Subcutaneous abdominal adipose tissue (tissue), 5 donors: ENCODE results near the gene GALNT18.

ENCODE experiments used
- H3K27ac ChIP-seq: one replicate; pipeline ENCODE4 v1.7.0; 2013; ENCODE audit warnings: low read depth, mild to moderate bottlenecking, inconsistent platforms, low read length, moderate library complexity
- H3K27me3 ChIP-seq, 5 donors: one replicate each; pipeline ENCODE4 v1.7.0; 2013; ENCODE audit warnings: low read length in 5 of 5, inconsistent platforms in 1 of 5; ENCODE audit not compliant: control insufficient read depth in 5 of 5, insufficient read depth in 4 of 5
- H3K36me3 ChIP-seq, 5 donors: one replicate each; pipeline ENCODE4 v1.7.0; 2013; ENCODE audit warnings: low read length in 5 of 5; ENCODE audit not compliant: control insufficient read depth in 5 of 5, insufficient read depth in 5 of 5
- H3K4me1 ChIP-seq, 5 donors: one replicate each; pipeline ENCODE4 v1.7.0; 2013; ENCODE audit warnings: low read length in 5 of 5, mild to moderate bottlenecking in 3 of 5, moderate library complexity in 1 of 5; ENCODE audit not compliant: control insufficient read depth in 5 of 5, insufficient read depth in 5 of 5
- H3K4me3 ChIP-seq, 5 donors: one replicate each; pipeline ENCODE4 v1.7.0; 2013; ENCODE audit warnings: low read length in 5 of 5, low read depth in 1 of 5
- H3K9ac ChIP-seq, 5 donors: one replicate each; pipeline ENCODE4 v1.7.0; 2013; ENCODE audit warnings: low read length in 5 of 5, mild to moderate bottlenecking in 4 of 5, moderate library complexity in 3 of 5
- H3K9me3 ChIP-seq, 5 donors: one replicate each; pipeline ENCODE4 v1.7.0; 2013; ENCODE audit warnings: low read length in 5 of 5; ENCODE audit not compliant: control insufficient read depth in 5 of 5
- donor health status: healthy.
- donor health status: healthy.
- donor health status: healthy.
- donor health status: healthy.
- donor health status: healthy.

The GALNT18 gene

GRCh38 chr11:11293798-11294550 is 327.8 kb downstream of the GALNT18 start:
- Histone ChIP-seq H3K27me3 (peaks cover 0 to 8% (median 2%) of the 10 kb centered on the region in 5 donors), H3K4me3 (no peak overlapping the region), H3K27ac (no peak overlapping the region), H3K9me3 (no peaks in the 10 kb centered on the region), H3K4me1 (no peaks in the 10 kb centered on the region), H3K9ac (no peak overlapping the region), H3K36me3 (peaks cover 0 to 25% (median 0%) of the 10 kb centered on the region in 5 donors)

GRCh38 chr11:11292839-11293238 is 329.0 kb downstream of the GALNT18 start:
- Histone ChIP-seq H3K4me1 (no peaks in the 10 kb centered on the region), H3K4me3 (no peak overlapping the region), H3K27ac (no peak overlapping the region), H3K9me3 (no peaks in the 10 kb centered on the region), H3K36me3 (peaks cover 0 to 25% (median 0%) of the 10 kb centered on the region in 5 donors), H3K9ac (no peak overlapping the region), H3K27me3 (peaks cover 0 to 8% (median under 1%) of the 10 kb centered on the region in 5 donors)

DNA sequence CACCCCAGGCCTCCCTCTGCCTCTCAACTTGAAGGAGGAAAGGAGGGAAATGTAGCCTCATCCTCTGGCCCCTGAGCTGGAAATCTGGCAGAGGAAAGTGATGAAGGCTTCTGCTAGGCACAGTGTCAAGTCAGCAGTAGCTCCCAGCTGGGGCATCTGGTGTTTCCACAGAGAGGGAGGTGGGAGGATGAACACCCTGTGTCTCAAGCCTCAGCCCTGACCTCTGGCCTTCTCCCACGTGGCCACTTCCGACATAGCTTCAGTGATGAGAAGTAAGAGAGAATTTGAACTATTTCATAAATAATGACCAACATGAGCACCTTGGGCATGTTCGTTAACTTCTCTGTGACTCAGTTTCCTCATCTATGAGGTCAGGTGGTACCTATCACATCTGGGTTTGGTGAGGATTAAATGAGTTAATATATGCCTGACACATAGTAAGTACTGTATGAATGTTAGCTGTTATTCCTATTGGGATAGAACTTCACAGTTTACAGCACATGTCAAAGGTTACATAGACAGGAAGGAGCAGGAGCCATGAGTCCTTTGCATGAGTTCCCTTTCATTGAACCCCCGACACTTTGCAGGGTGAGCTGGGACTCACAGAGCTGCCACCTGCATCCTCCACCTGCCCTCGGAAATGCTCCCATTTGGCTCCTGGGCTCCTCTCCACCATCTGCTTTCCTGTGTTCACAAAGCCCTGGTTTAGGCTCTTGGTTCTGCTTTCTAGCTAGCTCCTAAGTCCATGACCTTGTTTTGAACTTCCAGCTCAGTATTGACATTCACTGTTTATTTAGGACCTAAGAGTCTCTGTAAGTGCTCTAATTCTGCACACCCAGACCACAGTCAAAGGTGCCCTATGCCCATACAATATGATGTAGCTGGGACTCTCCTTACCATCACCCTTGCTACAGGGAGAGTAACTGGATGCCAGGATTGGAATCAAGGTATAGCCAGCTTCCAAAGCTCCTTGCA is 330.5 kb downstream of the GALNT18 start:
- Histone ChIP-seq H3K27ac (no peak overlapping the region), H3K9me3 (no peaks in the 10 kb centered on the region), H3K36me3 (peaks cover 0 to 25% (median 0%) of the 10 kb centered on the region in 5 donors), H3K9ac (no peak overlapping the region), H3K27me3 (peaks cover 0 to 6% (median 0%) of the 10 kb centered on the region in 5 donors), H3K4me1 (no peaks in the 10 kb centered on the region), H3K4me3 (no peak overlapping the region)

DNA sequence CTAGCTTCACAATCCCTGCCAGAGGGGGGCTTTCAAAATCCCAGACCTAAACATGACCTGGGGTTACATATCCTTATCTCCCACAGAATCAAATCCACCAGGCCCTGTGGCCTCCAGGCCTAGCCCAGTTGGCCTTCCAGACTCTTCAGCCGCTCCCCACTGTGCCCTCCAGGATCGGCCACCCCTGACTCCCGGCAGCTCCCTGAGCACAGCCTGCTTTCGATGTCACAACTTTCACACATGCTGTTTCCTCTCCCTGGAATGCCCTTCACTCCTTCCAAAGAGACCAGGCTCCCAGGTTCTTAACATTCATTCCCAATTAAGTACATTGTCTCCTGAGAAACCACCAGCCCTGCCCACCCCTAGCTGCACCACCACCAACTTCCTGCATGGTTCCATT is 331.5 kb downstream of the GALNT18 start:
- Histone ChIP-seq H3K36me3 (peaks cover 0 to 25% (median 0%) of the 10 kb centered on the region in 5 donors), H3K4me1 (no peaks in the 10 kb centered on the region), H3K27ac (no peak overlapping the region), H3K27me3 (peaks cover 0 to 6% (median 0%) of the 10 kb centered on the region in 5 donors), H3K9ac (no peak overlapping the region), H3K4me3 (no peak overlapping the region), H3K9me3 (no peaks in the 10 kb centered on the region)

DNA sequence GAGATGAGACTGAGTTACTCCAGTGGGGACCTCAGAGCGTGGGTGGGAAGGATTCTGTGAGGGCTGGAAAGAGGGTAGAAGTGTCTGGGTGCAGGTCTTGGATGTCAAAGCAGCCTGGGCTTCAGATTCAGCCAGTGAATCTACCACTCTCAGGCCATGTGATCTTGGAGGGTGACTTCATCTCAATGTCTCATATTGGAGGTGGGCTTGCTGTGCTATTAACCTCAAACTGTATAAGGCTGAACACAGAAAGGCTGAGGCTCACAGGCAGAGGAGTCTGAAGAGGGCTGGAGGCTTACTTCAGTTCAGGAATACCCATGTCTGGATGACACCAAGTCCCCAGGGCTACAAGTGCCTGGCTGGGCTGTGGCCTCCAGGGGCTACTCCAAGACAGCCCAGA is 332.1 kb downstream of the GALNT18 start:
- Histone ChIP-seq H3K4me1 (no peaks in the 10 kb centered on the region), H3K27ac (no peak overlapping the region), H3K4me3 (no peak overlapping the region), H3K27me3 (peaks cover 0 to 6% (median 0%) of the 10 kb centered on the region in 5 donors), H3K9me3 (no peaks in the 10 kb centered on the region), H3K36me3 (peaks cover 0 to 21% (median 0%) of the 10 kb centered on the region in 5 donors), H3K9ac (no peak overlapping the region)

GRCh38 chr11:11288972-11289616 is 332.7 kb downstream of the GALNT18 start:
- Histone ChIP-seq H3K9ac (no peak overlapping the region), H3K36me3 (peaks cover 0 to 21% (median 0%) of the 10 kb centered on the region in 5 donors), H3K4me1 (no peaks in the 10 kb centered on the region), H3K27me3 (peaks cover 0 to 6% (median 0%) of the 10 kb centered on the region in 5 donors), H3K9me3 (no peaks in the 10 kb centered on the region), H3K4me3 (no peak overlapping the region), H3K27ac (no peak overlapping the region)

- Histone ChIP-seq H3K27ac (no peak overlapping the region), H3K4me3 (no peak overlapping the region), H3K9me3 (no peaks in the 10 kb centered on the region)
Observed at GRCh38 chr11:11284481-11284880, 337.3 kb downstream of the GALNT18 start.

GRCh38 chr11:11281626-11282025 is 340.2 kb downstream of the GALNT18 start:
- no peaks in the 10 kb centered on the region for H3K27me3 ChIP-seq
- H3K9me3 ChIP-seq = no peaks in the 10 kb centered on the region
- no peak overlapping the region for H3K4me3 ChIP-seq
- no peak overlapping the region for H3K27ac ChIP-seq
- H3K36me3 ChIP-seq = no peaks in the 10 kb centered on the region
- H3K9ac ChIP-seq = no peak overlapping the region
- peaks cover 0 to 15% (median 0%) of the 10 kb centered on the region in 5 donors for H3K4me1 ChIP-seq

More at GRCh38 chr11:11284481-11284880, 337.3 kb downstream of the GALNT18 start:
- Histone ChIP-seq H3K27me3 (no peaks in the 10 kb centered on the region), H3K36me3 (peaks cover 0 to under 1% (median 0%) of the 10 kb centered on the region in 5 donors), H3K9ac (no peak overlapping the region), H3K4me1 (peaks cover 0 to 15% (median 0%) of the 10 kb centered on the region in 5 donors)

GRCh38 chr11:11280826-11281225 is 341.0 kb downstream of the GALNT18 start:
- Histone ChIP-seq H3K4me1 (peaks cover 0 to 15% (median 0%) of the 10 kb centered on the region in 5 donors), H3K36me3 (no peaks in the 10 kb centered on the region), H3K4me3 (no peak overlapping the region), H3K27me3 (no peaks in the 10 kb centered on the region), H3K9ac (no peak overlapping the region), H3K9me3 (no peaks in the 10 kb centered on the region), H3K27ac (no peak overlapping the region)
